GM19468 (cell line): Measurements from ENCODE around the gene METTL22.

Experiments used
- ATAC-seq: cut with Tn5 transposase; IDR thresholded peaks from one replicate; pipeline ENCODE4 v1.9.1; 2021; ENCODE audit warnings: mild to moderate bottlenecking, moderate library complexity, moderate number of reproducible peaks; ENCODE audit not compliant: unreplicated experiment; ENCODE audit errors: extremely low read depth

METTL22 gene

DNA sequence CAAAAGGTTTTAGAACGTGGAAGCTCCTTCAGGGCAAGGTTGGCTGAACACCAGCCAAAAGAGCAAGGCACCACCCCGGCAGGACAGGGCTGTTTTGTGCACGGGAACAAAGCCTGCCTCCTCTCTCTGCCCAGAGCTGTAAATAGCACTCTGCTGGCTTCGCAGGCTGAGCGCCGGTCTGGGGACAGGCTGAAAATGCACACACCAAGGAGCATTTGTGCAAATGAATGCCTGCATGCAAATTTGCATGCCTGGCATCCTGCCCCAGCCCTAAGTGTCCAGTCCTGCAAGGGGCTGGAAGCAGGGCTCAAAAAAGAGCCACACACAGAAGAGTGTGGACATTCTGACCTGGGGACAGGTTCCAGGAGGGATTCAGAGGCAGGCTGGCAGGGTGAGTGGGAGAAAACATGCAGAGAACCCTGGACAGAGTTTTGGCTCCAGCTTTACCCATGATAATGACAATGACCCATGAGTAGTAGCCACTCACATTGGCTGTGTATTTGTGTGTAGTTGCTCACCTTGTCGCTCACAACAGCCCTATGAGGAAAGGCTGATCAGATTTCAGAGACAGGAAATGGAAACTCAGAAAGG, 64.6 kb downstream of the METTL22 start:
- ATAC-seq, result no peak

DNA sequence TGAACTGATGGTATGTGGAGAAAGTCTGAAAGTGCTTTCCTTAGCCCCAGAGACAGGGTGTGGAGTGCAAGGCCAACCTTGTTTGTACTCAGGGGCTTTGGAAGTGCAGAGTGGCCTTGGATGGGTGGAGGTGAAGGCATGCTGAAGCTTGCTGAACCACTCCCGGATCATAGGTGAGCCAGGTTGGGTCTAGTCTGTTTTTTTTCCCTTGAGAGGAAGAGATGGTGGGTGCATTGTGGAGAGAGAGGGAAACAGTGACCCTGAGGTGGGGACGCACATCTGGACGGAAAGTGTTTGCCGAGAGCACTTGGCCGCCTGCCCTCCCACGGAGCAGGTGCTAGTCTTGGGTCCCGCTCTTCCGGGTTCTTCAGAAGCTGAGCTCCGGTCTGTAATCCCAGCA, 65.4 kb downstream of the METTL22 start:
- no peak for ATAC-seq

DNA sequence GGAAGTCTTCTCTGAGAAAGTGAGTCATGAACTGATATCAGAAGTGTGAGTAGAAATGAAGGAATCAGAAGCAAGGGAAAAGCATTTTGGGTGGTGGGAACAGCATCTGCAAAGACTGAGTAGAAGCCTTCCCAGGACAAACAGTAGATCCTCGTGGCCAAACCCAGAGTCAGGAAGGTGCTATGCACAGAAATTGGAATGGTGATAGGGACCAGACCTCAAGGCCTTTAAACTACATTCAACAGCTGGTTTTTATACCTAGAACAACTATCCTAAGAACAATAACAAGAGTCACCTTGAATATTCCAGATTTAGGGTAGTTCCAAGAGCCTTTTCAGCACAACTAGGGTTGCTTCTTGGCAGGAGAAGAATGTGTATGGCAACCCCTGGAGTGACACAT, 68.2 kb downstream of the METTL22 start:
- ATAC-seq, result no peak

DNA sequence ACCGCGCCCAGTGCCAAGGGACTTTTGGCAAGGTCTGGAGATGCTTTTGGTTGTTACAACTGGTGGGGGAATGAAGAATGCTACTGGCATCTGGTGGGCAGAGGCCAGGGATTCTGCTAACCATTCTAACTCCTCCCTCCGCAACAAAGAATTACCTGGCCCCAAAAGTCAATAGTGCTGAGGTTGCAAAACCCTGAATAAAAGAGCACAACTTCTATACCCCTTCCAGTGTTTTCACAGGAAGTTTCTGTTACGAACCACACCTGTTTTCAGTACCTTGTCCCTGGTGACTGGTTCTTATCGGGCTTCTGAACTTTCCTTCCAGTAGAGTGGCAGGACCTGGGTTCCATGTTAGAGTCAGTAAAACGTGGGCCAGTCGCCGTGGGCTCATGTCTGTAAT, 70.2 kb downstream of the METTL22 start:
- no peak for ATAC-seq

DNA sequence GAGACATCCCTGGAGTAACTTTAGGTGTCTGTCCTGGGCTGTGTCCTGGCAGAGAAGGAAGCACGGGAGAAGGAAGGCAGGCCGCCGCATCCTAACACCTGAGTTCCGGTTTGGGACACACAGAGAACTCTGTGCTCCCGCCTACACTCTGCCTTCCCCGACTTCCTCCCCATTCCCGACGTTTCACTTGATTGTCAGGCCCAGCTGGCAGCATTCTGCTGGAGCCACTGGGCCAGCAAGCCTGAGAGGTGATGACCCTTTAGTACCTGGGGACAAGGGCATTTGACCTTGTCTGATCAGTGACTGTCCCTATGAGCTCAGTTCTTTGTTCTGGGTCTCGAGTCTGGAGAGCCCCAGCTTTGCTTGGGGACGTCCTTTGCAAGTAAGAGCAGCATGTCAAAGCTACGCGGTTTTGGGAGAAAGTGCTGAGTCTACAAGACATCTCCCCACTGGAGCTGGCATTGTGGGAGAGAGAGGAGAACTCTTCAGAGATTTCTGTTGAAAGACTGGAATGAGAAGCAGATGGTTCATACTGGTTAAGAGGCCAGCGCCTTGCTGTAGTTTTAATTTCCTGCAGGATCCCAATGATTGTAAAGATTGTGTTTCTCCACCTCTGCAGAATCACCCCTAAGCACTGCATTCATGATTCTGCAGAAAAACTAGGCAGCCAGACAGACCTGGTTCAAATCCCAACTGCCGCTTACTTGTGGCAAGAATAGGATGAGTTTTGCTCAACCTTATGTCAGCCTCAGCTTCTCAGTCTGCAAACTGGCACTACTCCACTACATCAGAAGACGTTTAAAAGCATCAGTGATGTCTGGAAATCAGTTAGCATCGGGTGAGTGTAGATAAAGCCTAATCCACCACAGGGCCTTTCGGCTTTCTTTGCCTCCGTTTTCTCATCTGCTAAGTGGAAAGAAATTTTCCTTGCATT, 73.6 kb downstream of the METTL22 start:
- no peak for ATAC-seq

DNA sequence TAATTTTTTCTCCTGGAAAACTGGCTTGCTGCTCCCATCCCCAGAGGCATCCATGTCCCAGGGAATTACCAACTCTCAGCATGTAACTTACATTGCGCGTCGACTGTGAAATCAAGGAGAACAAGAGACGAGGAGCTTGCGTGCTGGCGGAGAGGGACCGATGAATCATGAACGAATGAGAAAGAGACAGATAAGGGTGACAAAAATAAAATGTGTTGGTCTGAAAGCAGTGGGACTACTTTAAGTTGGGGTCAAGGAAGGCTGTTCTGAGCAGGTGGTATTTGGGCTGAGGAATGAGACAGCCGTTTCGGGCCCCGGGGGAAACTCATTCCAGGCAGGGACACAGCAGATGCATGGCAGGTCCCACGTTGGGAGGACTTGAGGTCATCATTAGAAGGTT, 75.4 kb downstream of the METTL22 start:
- no peak for ATAC-seq

DNA sequence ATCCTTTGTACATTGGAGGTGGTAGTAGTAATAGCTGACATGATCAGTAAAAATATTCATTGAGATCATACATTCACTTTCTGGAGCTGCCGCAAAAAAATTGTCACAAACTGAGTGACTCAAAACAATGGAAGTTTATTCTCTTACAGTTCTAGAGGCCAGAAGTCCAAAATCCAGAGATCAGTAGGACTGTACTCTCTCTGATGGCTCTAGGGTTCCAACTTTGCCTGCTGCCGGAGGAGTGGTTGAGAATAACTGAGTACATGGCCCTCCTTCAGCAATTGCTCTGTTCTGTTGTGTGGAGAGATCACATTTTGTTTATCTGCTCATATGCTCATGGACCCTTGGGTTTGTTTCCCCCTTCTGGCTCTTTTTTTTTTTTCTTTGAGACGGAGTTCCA, 76.5 kb downstream of the METTL22 start:
- ATAC-seq, result no peak
